ENCODE measurements around the gene RPL15.
"Not testable (repeated sequence)": the region's sequence is repeated elsewhere in the genome, so short reads cannot be mapped to it uniquely, and the experiment has no call there.

The RPL15 gene

GRCh38 chr3:23916886-23917678 lies at the start of gene RPL15, which contains the start of gene NKIRAS1:
Gene RPL15 (plus strand): TSS chr3:23917132. CDS start chr3:23917860, 728 bp downstream.
Gene NKIRAS1 (minus strand): TSS chr3:23916990. CDS start chr3:23910904, 6,086 bp downstream.
- DNase-seq (ENCODE audit: insufficient read length, low spot score) (peak; percentile 89), FAIRE-seq (peak; percentile 95)
- TF ChIP-seq POLR2A (IDR thresholded peaks at IDR 0.05; ENCODE audit: low read depth, low read length) = peak; percentile 97

DNA sequence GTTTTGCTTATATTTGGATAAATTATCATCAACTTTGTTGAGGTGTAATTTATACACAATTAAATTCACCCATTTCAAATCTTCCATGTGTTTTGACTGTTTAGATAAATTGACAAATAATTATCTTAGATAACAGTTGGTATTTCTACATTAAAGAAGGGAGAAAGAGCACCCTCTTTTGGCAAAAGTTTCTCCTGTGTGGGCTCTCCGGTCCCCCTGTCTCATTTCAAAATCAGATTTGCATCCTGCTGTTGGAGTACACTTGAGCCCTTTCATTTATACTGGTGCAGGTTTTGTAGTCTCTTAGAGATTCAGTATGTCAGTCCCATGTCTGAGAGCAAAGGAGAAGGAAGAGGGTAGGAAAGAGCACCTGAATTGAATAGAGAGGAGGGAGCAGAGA lies 49.5 kb upstream of the RPL15 start:
- FAIRE-seq (no peak), DNase-seq (ENCODE audit: insufficient read length, low spot score) (no peak)
- no peak for TF ChIP-seq POLR2A (IDR thresholded peaks at IDR 0.05; ENCODE audit: low read depth, low read length)

- FAIRE-seq (no peak), DNase-seq (ENCODE audit: insufficient read length, low spot score) (no peak)
- no peak for TF ChIP-seq POLR2A (IDR thresholded peaks at IDR 0.05; ENCODE audit: low read depth, low read length)
These were observed 49.1 kb upstream of the RPL15 start for GRCh38 chr3:23867838-23868237.

DNA sequence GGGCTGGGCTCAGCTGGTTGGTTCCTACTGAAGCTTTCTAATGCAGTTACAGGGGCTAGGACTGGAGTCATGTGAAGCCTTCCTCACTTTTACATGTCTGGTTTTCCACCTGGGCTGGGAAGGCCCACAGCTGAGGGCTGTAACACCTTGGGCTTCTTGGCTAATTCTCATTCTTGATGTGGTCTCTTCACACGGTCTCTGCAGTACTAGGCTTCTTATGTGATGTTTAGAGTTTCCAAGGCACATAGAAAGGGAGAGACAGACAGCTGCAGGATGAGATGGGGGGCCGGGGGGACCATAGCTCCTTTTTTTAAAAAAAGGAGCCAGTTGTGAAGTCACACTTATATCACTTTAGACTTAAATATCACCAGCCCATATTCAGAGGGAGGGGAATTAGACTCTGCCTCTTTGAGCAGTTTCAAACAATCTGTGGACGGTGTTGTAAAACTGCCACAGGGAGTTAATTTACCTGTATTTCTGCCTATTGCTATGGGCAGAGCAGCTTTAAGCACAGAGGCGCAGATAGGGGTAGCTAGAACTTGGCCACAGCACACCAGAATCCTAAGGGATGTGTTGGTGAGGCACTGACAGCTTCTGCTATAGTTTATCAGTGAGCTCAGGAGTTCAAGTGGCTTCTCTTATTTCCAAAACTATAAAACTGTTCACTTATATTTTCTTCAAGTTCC lies 46.8 kb upstream of the RPL15 start:
- no peak for FAIRE-seq
- no peak for TF ChIP-seq POLR2A (IDR thresholded peaks at IDR 0.05; ENCODE audit: low read depth, low read length)

DNA sequence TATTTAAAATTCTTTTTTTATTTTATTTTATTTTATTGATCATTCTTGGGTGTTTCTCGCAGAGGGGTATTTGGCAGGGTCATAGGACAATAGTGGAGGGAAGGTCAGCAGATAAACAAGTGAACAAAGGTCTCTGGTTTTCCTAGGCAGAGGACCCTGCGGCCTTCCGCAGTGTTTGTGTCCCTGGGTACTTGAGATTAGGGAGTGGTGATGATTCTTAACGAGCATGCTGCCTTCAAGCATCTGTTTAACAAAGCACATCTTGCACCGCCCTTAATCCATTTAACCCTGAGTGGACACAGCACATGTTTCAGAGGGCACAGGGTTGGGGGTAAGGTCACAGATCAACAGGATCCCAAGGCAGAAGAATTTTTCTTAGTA lies 46.3 kb upstream of the RPL15 start:
- DNase-seq (ENCODE audit: insufficient read length, low spot score); FAIRE-seq: not testable (repeated sequence)

More for the DNA sequence above, 46.8 kb upstream of the RPL15 start:
- no peak for DNase-seq (ENCODE audit: insufficient read length, low spot score)

GRCh38 chr3:23871361-23871760 lies 45.6 kb upstream of the RPL15 start:
- not testable (repeated sequence) for FAIRE-seq; DNase-seq (ENCODE audit: insufficient read length, low spot score)

DNA sequence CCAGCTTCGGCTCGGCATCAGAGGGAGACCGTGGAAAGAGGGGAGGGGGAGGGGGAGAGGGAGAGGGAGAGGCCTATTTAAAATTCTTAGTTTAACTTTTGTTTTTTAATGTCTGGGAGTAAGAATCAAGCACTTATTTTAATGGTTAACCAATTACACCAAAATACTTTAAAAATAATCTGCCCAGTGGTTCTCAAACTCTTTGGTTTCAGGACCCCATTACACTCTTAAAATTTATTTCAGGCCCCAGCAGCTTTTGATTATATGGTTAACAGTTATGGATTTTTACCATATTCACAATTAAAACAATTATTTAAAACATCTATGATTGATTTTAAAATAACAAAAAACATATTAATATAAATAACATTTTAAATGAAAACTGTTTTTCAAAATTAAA lies 44.6 kb upstream of the RPL15 start:
- no peak for TF ChIP-seq POLR2A (IDR thresholded peaks at IDR 0.05; ENCODE audit: low read depth, low read length)
- DNase-seq (ENCODE audit: insufficient read length, low spot score) (no peak), FAIRE-seq (no peak)

- no peak for DNase-seq (ENCODE audit: insufficient read length, low spot score)
- TF ChIP-seq POLR2A (IDR thresholded peaks at IDR 0.05; ENCODE audit: low read depth, low read length) = no peak
- no peak for FAIRE-seq
These were observed 43.0 kb upstream of the RPL15 start for GRCh38 chr3:23873941-23874340.

GRCh38 chr3:23874359-23875112 lies 42.4 kb upstream of the RPL15 start:
- TF ChIP-seq POLR2A (IDR thresholded peaks at IDR 0.05; ENCODE audit: low read depth, low read length) = no peak
- FAIRE-seq = no peak
- no peak for DNase-seq (ENCODE audit: insufficient read length, low spot score)

- DNase-seq (ENCODE audit: insufficient read length, low spot score) = no peak
- no peak for FAIRE-seq
- no peak for TF ChIP-seq POLR2A (IDR thresholded peaks at IDR 0.05; ENCODE audit: low read depth, low read length)
These were observed 41.7 kb upstream of the RPL15 start for GRCh38 chr3:23875113-23875725.

GRCh38 chr3:23876923-23877322 lies 40.0 kb upstream of the RPL15 start:
- FAIRE-seq = no peak
- DNase-seq (ENCODE audit: insufficient read length, low spot score) = no peak
- no peak for TF ChIP-seq POLR2A (IDR thresholded peaks at IDR 0.05; ENCODE audit: low read depth, low read length)

GRCh38 chr3:23877329-23877980 lies 39.5 kb upstream of the RPL15 start:
- TF ChIP-seq POLR2A (IDR thresholded peaks at IDR 0.05; ENCODE audit: low read depth, low read length) = no peak
- peak; percentile 25 for DNase-seq (ENCODE audit: insufficient read length, low spot score)
- peak; percentile 65 for FAIRE-seq

DNA sequence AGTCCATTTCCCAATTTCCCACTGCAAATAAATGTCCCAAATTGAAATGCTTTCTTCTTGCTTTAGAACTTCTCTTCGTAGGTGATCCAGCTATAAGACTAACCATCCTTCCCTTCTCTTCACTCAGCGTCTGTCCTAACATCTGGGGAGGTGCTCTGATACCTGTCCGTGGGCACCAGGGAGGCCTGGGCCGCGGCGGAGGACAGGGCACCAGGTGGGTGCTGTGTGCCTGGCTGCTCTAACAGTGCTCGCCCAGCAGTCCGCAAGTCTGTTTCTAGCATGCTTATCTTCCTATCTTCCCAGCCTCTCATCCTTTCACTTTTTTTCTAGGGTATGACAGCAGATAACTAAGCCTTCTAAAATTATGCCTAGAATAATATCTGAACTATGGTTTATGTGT lies 37.4 kb upstream of the RPL15 start:
- no peak for TF ChIP-seq POLR2A (IDR thresholded peaks at IDR 0.05; ENCODE audit: low read depth, low read length)
- FAIRE-seq = no peak

More for the DNA sequence above, 37.4 kb upstream of the RPL15 start:
- DNase-seq (ENCODE audit: insufficient read length, low spot score) = no peak
